Measurements from ENCODE around the gene ANKHD1. TPM values are rescaled to one million over a fixed set of nuclear protein-coding genes. Genes with fewer than 3 reads are reported as not detected.

Gene ANKHD1
- total RNA-seq, 4 donors from 2014 or later: 51.3 to 93.6 (median 72.7) TPM

- Histone ChIP-seq H3K36me3 (no peaks in the 10 kb centered on the region), H3K9me3 (no peaks in the 10 kb centered on the region), H3K27ac (no peak overlapping the region), H3K27me3 (no peaks in the 10 kb centered on the region), H3K4me1 (no peaks in the 10 kb centered on the region), H3K4me3 (no peak overlapping the region)
- no peak for ATAC-seq
- DNase-seq: no peak
- intact Hi-C loops (cut with DNase I; ENCODE audit: low total_unique reads) (no loop called here), in situ Hi-C loops (cut with MboI; ENCODE audit: low sequenced_read_pairs in 4 of 4) (loop anchor here in 1 of 4 donors (25.0 kb wide), 1 partner anchor 654 kb away; no protein-coding TSS in a partner anchor)
- no peak for TF ChIP-seq CTCF (IDR thresholded peaks at IDR 0.05 in 4 of 5, conservative IDR thresholded peaks at IDR 0.05 in 1 of 5)
- TF ChIP-seq POLR2A (IDR thresholded peaks at IDR 0.05): no peak
These were observed 18.3 kb upstream of the ANKHD1 start for GRCh38 chr5:140383300-140383699.

- Histone ChIP-seq H3K27ac (no peak overlapping the region), H3K27me3 (no peaks in the 10 kb centered on the region), H3K36me3 (no peaks in the 10 kb centered on the region), H3K4me1 (no peaks in the 10 kb centered on the region), H3K9me3 (no peaks in the 10 kb centered on the region), H3K4me3 (no peak overlapping the region)
- intact Hi-C loops (cut with DNase I; ENCODE audit: low total_unique reads) (no loop called here), in situ Hi-C loops (cut with MboI; ENCODE audit: low sequenced_read_pairs in 4 of 4) (loop anchor here in 1 of 4 donors (25.0 kb wide), 1 partner anchor 649 kb away; no protein-coding TSS in a partner anchor)
- DNase-seq (no peak), ATAC-seq (no peak)
- TF ChIP-seq POLR2A (IDR thresholded peaks at IDR 0.05): no peak
- TF ChIP-seq CTCF (IDR thresholded peaks at IDR 0.05 in 4 of 5, conservative IDR thresholded peaks at IDR 0.05 in 1 of 5): no peak
These were observed 13.6 kb upstream of the ANKHD1 start for GRCh38 chr5:140388052-140388451.

- ATAC-seq (no peak), DNase-seq (no peak)
- Histone ChIP-seq H3K4me3 (no peak overlapping the region), H3K27me3 (no peaks in the 10 kb centered on the region), H3K4me1 (no peaks in the 10 kb centered on the region), H3K36me3 (no peaks in the 10 kb centered on the region), H3K9me3 (no peaks in the 10 kb centered on the region), H3K27ac (no peak overlapping the region)
- TF ChIP-seq CTCF (IDR thresholded peaks at IDR 0.05 in 4 of 5, conservative IDR thresholded peaks at IDR 0.05 in 1 of 5) (no peak), POLR2A (IDR thresholded peaks at IDR 0.05) (no peak)
- in situ Hi-C loops (cut with MboI; ENCODE audit: low sequenced_read_pairs in 4 of 4): loop anchor here in 1 of 4 donors (25.0 kb wide), 1 partner anchor 646 kb away; no protein-coding TSS in a partner anchor
- intact Hi-C loops (cut with DNase I; ENCODE audit: low total_unique reads): no loop called here
These were observed 10.3 kb upstream of the ANKHD1 start for GRCh38 chr5:140391312-140391711.

- Histone ChIP-seq H3K27ac (no peak overlapping the region), H3K4me1 (no peaks in the 10 kb centered on the region), H3K27me3 (no peaks in the 10 kb centered on the region), H3K36me3 (no peaks in the 10 kb centered on the region), H3K9me3 (no peaks in the 10 kb centered on the region), H3K4me3 (no peak overlapping the region)
- intact Hi-C loops (cut with DNase I; ENCODE audit: low total_unique reads): no loop called here
- DNase-seq (no peak), ATAC-seq (no peak)
- in situ Hi-C loops (cut with MboI; ENCODE audit: low sequenced_read_pairs in 4 of 4): loop anchor here in 1 of 4 donors (25.0 kb wide), 1 partner anchor 646 kb away; no protein-coding TSS in a partner anchor
- TF ChIP-seq CTCF (IDR thresholded peaks at IDR 0.05 in 4 of 5, conservative IDR thresholded peaks at IDR 0.05 in 1 of 5): no peak
- TF ChIP-seq POLR2A (IDR thresholded peaks at IDR 0.05): no peak
These were observed 9.9 kb upstream of the ANKHD1 start for GRCh38 chr5:140391732-140392131.

GRCh38 chr5:140393738-140394137, 7.9 kb upstream of the ANKHD1 start:
- no peak overlapping the region for H3K4me3 ChIP-seq
- no peaks in the 10 kb centered on the region for H3K9me3 ChIP-seq
- ATAC-seq (no peak), DNase-seq (no peak)
- no peaks in the 10 kb centered on the region for H3K4me1 ChIP-seq
- no peak overlapping the region for H3K27ac ChIP-seq
- intact Hi-C loops (cut with DNase I; ENCODE audit: low total_unique reads): no loop called here
- in situ Hi-C loops (cut with MboI; ENCODE audit: low sequenced_read_pairs in 4 of 4): loop anchor here in 1 of 4 donors (25.0 kb wide), 1 partner anchor 644 kb away; no protein-coding TSS in a partner anchor
- H3K36me3 ChIP-seq: no peaks in the 10 kb centered on the region
- no peaks in the 10 kb centered on the region for H3K27me3 ChIP-seq
- no peak for TF ChIP-seq POLR2A (IDR thresholded peaks at IDR 0.05)

All from gastrocnemius medialis (tissue), 4 donors.